Measurements from ENCODE around the gene SERPINF2. TPM values are rescaled to one million over a fixed set of nuclear protein-coding genes. Genes with fewer than 3 reads are reported as not detected.

The SERPINF2 gene
- total and polyA plus RNA-seq, 8 donors: 2.6 to 32.6 (median 3.5) TPM

- Histone ChIP-seq H3K4me1 (peaks cover 0 to 7% of the 10 kb centered on the region in 2 donors), H3K27ac (no peak overlapping the region), H3K36me3 (peaks cover 0 to 4% of the 10 kb centered on the region in 2 donors), H3K9me3 (no peaks in the 10 kb centered on the region), H3K4me3 (no peak overlapping the region), H3K27me3 (no peaks in the 10 kb centered on the region)
- intact Hi-C loops (cut with DNase I): no loop called here
- ATAC-seq: no peak
- no peak for DNase-seq
- no peak for TF ChIP-seq CTCF (IDR thresholded peaks at IDR 0.05)
Observed at GRCh38 chr17:1743088-1743439, 393 bp downstream of the SERPINF2 start.

GRCh38 chr17:1744551-1745512, 2.2 kb downstream of the SERPINF2 start:
- no peak for DNase-seq

GRCh38 chr17:1745513-1746020, 2.9 kb downstream of the SERPINF2 start:
- Histone ChIP-seq H3K27me3 (no peaks in the 10 kb centered on the region), H3K36me3 (no peaks in the 10 kb centered on the region), H3K9me3 (no peaks in the 10 kb centered on the region), H3K4me1 (peaks cover 0 to 7% of the 10 kb centered on the region in 2 donors), H3K4me3 (no peak overlapping the region), H3K27ac (no peak overlapping the region)
- TF ChIP-seq CTCF (IDR thresholded peaks at IDR 0.05): no peak
- no peak for ATAC-seq
- intact Hi-C loops (cut with DNase I): no loop called here
- DNase-seq: no peak

More at GRCh38 chr17:1744551-1745512, 2.2 kb downstream of the SERPINF2 start:
- H3K36me3 ChIP-seq: no peaks in the 10 kb centered on the region
- H3K9me3 ChIP-seq: no peaks in the 10 kb centered on the region
- no peak overlapping the region for H3K27ac ChIP-seq
- no peak for ATAC-seq
- peaks cover 0 to 7% of the 10 kb centered on the region in 2 donors for H3K4me1 ChIP-seq
- no peaks in the 10 kb centered on the region for H3K27me3 ChIP-seq
- H3K4me3 ChIP-seq: no peak overlapping the region
- TF ChIP-seq CTCF (IDR thresholded peaks at IDR 0.05): no peak
- intact Hi-C loops (cut with DNase I): no loop called here

GRCh38 chr17:1746975-1747543, 4.4 kb downstream of the SERPINF2 start:
- DNase-seq (peak in 2 of 4 donors; percentile 69 to 90), ATAC-seq (peak; percentile 91)
- no peak for TF ChIP-seq CTCF (IDR thresholded peaks at IDR 0.05)
- Histone ChIP-seq H3K4me1 (peaks cover 0 to 11% of the 10 kb centered on the region in 2 donors), H3K4me3 (no peak overlapping the region), H3K27ac (peak overlapping the region in 1 of 2 donors; percentile 63), H3K27me3 (no peaks in the 10 kb centered on the region), H3K36me3 (no peaks in the 10 kb centered on the region), H3K9me3 (no peaks in the 10 kb centered on the region)
- intact Hi-C loops (cut with DNase I): no loop called here

GRCh38 chr17:1750628-1751027, 8.0 kb downstream of the SERPINF2 start:
- Histone ChIP-seq H3K9me3 (no peaks in the 10 kb centered on the region), H3K4me1 (peaks cover 0 to 44% of the 10 kb centered on the region in 2 donors), H3K27me3 (no peaks in the 10 kb centered on the region), H3K4me3 (no peak overlapping the region), H3K27ac (peak overlapping the region in 1 of 2 donors; percentile 14), H3K36me3 (no peaks in the 10 kb centered on the region)
- intact Hi-C loops (cut with DNase I): no loop called here
- TF ChIP-seq CTCF (IDR thresholded peaks at IDR 0.05): no peak
- no peak for DNase-seq
- ATAC-seq: no peak
